HepG2 (cell line): ENCODE data around the gene PTK7. TPM values are rescaled to one million over a fixed set of nuclear protein-coding genes. Genes with fewer than 3 reads are reported as not detected.

ENCODE experiments used
- ATAC-seq: fragments of 200-7000 bp; cut with Tn5 transposase; 3 replicates; pipeline ENCODE4 v1.9.1; 2020; ENCODE audit warnings: mild to moderate bottlenecking, moderate library complexity
- BruUV-seq: library from RNA; stranded (reverse); fragments of 400-500 nt; replicated peaks from 2 replicates; lab custom pipeline; 2021; lab: Mats Ljungman, UMichigan
- CTCF ChIA-PET: fragments of 300-600 bp; formaldehyde crosslinking; extraction: SDS; loops from one replicate; lab custom pipeline; 2021; ENCODE audit warnings: low total read pairs, inconsistent platforms, low intra/inter-chr PET ratio; lab: Yijun Ruan, JAX
- POLR2A ChIA-PET: fragments of 350-600 bp; sonication (Branson Sonifier 250); formaldehyde crosslinking; loops from one replicate; lab custom pipeline; 2020; ENCODE audit warnings: antibody characterized with exemption, inconsistent platforms; lab: Yijun Ruan, JAX
- DNase-seq: peaks from one replicate; pipeline ENCODE4 v3.0.0-alpha.2; 2015; ENCODE audit warnings: low spot score
- FAIRE-seq: peaks from 3 replicates; lab custom pipeline; 2011; peaks lifted over from hg19 to GRCh38; lab: Jason Lieb, UNC
- H2AFZ ChIP-seq: one replicate; pipeline ENCODE4 v1.6.1; 2011; ENCODE audit warnings: low read length, inconsistent platforms
- H3K27ac ChIP-seq: fragments of 300-600 bp; 3 replicates; pipeline ENCODE4 v1.8.0; 2011; ENCODE audit warnings: mixed run types, mild to moderate bottlenecking, mixed read lengths, low read length, inconsistent platforms; ENCODE audit not compliant: insufficient read depth; ENCODE audit errors: extremely low read length
- H3K27me3 ChIP-seq, 2 experiments: fragments of 200-600 bp in 1 of 2; 2 replicates in 1 of 2; 3 replicates in 1 of 2; pipeline versions ENCODE4 v1.6.0 to v1.8.0; 2011; ENCODE audit warnings: low read length in 2 of 2, mild to moderate bottlenecking in 2 of 2, moderate library complexity in 2 of 2, inconsistent platforms in 1 of 2; ENCODE audit not compliant: insufficient read depth in 2 of 2, control insufficient read depth in 1 of 2
- H3K36me3 ChIP-seq, 2 experiments: fragments of 200-600 bp in 1 of 2; replicated peaks in 1 of 2; 2 replicates in 1 of 2; 3 replicates in 1 of 2; pipeline versions ENCODE4 v1.5.1 to v1.8.0; 2011; ENCODE audit warnings: low read length in 2 of 2, inconsistent platforms in 1 of 2; ENCODE audit not compliant: insufficient read depth in 2 of 2, control insufficient read depth in 1 of 2
- H3K4me1 ChIP-seq: 2 replicates; pipeline ENCODE4 v1.5.1; 2012; ENCODE audit warnings: low read length, inconsistent platforms; ENCODE audit not compliant: insufficient read depth
- H3K4me2 ChIP-seq: 2 replicates; pipeline ENCODE4 v1.6.0; 2011; ENCODE audit warnings: low read depth, low read length, inconsistent platforms
- H3K4me3 ChIP-seq, 3 experiments: fragments of 200-600 bp in 1 of 3; sonication (generic), shearing (Covaris generic) in 1 of 3; replicated peaks in 1 of 3; 2 replicates each; pipeline ENCODE4 v1.5.1; 2011 to 2016; ENCODE audit warnings: low read length in 3 of 3, inconsistent platforms in 2 of 3, low read depth in 2 of 3, mild to moderate bottlenecking in 2 of 3, control low read depth in 1 of 3, mixed read lengths in 1 of 3; ENCODE audit not compliant: insufficient read depth in 1 of 3
- H3K79me2 ChIP-seq: one replicate; pipeline ENCODE4 v1.6.1; 2011; ENCODE audit warnings: low read length, inconsistent platforms; ENCODE audit not compliant: insufficient read depth
- H3K9ac ChIP-seq: 2 replicates; pipeline ENCODE4 v1.6.0; 2011; ENCODE audit warnings: mild to moderate bottlenecking, low read depth, low read length, inconsistent platforms; ENCODE audit not compliant: insufficient read depth
- H3K9me3 ChIP-seq: 2 replicates; pipeline ENCODE4 v1.5.1; 2012; ENCODE audit warnings: mild to moderate bottlenecking, low read length
- H4K20me1 ChIP-seq: 2 replicates; pipeline ENCODE4 v1.6.0; 2011; ENCODE audit warnings: inconsistent platforms, mild to moderate bottlenecking, low read length, moderate library complexity; ENCODE audit not compliant: insufficient read depth
- CBFB ChIP-seq: sonication (generic); formaldehyde crosslinking; IDR thresholded peaks from 2 replicates; pipeline ENCODE4 v1.4.0; 2020; ENCODE audit warnings: missing genetic modification reagents
- CBX2 ChIP-seq, 2 experiments: fragments of 200-600 bp in 1 of 2; sonication (generic); formaldehyde crosslinking in 1 of 2; IDR thresholded peaks; 2 replicates each; pipeline versions ENCODE4 v1.7.0 to v1.8.1; 2018 to 2022; ENCODE audit warnings: low read depth in 2 of 2, low read length in 1 of 2, mild to moderate bottlenecking in 1 of 2, missing genetic modification reagents in 1 of 2
- ELF4 ChIP-seq: sonication (generic); formaldehyde crosslinking; IDR thresholded peaks from 2 replicates; pipeline ENCODE4 v1.5.0; 2020; ENCODE audit warnings: missing genetic modification reagents, mild to moderate bottlenecking, moderate library complexity, borderline replicate concordance
- MAFG ChIP-seq: sonication (generic); formaldehyde crosslinking; IDR thresholded peaks from 2 replicates; pipeline ENCODE4 v1.5.1; 2020; ENCODE audit warnings: mild to moderate bottlenecking, missing genetic modification reagents
- NFIC ChIP-seq: IDR thresholded peaks from 2 replicates; pipeline ENCODE4 v1.6.1; 2012; ENCODE audit warnings: mild to moderate bottlenecking, low read length, inconsistent platforms
- RAD21 ChIP-seq: fragments of 450-650 bp; formaldehyde crosslinking; IDR thresholded peaks from 2 replicates; pipeline ENCODE4 v1.5.0; 2020; ENCODE audit warnings: mild to moderate bottlenecking
- RBM39 ChIP-seq: fragments of 200-400 bp; formaldehyde crosslinking; IDR thresholded peaks from one replicate; pipeline ENCODE4 v1.6.1; 2018; ENCODE audit warnings: antibody characterized with exemption, mild to moderate bottlenecking, low read depth, low read length; ENCODE audit not compliant: poor library complexity, severe bottlenecking
- TAF1 ChIP-seq: sonication (generic); formaldehyde crosslinking; IDR thresholded peaks from 2 replicates; pipeline ENCODE4 v1.4.0; 2020; ENCODE audit warnings: missing genetic modification reagents
- TCF7L2 ChIP-seq: IDR thresholded peaks from 2 replicates; pipeline ENCODE4 v1.6.1; 2011; ENCODE audit warnings: mild to moderate bottlenecking, low read depth, low read length, moderate library complexity
- ZBTB42 ChIP-seq: sonication (generic); formaldehyde crosslinking; IDR thresholded peaks from 2 replicates; pipeline ENCODE4 v1.5.0; 2020; ENCODE audit warnings: mild to moderate bottlenecking, missing genetic modification reagents
- ZNF274 ChIP-seq: sonication (generic); formaldehyde crosslinking; IDR thresholded peaks from 2 replicates; pipeline ENCODE4 v1.5.1; 2020; ENCODE audit warnings: mild to moderate bottlenecking, missing genetic modification reagents
- ZNF281 ChIP-seq: sonication (generic); formaldehyde crosslinking; IDR thresholded peaks from 2 replicates; pipeline ENCODE4 v1.4.0; 2020; ENCODE audit warnings: missing genetic modification reagents, borderline replicate concordance
- ZNF3 ChIP-seq: IDR thresholded peaks from 2 replicates; pipeline ENCODE4 v1.7.0; 2017; ENCODE audit warnings: inconsistent platforms
- ZNF430 ChIP-seq: sonication (generic); formaldehyde crosslinking; IDR thresholded peaks from 2 replicates; pipeline ENCODE4 v1.9.0; 2021; ENCODE audit warnings: mild to moderate bottlenecking, missing genetic modification reagents
- ZNF816 ChIP-seq: sonication (generic); formaldehyde crosslinking; IDR thresholded peaks from 2 replicates; pipeline ENCODE4 v1.8.0; 2022; ENCODE audit warnings: missing genetic modification reagents, mild to moderate bottlenecking, borderline replicate concordance
- WGBS: methylation state at CpG from one replicate; pipeline ENCODE4 v1.1.6; 2017; ENCODE audit warnings: low lambda C conversion rate; 5-methylcytosine and 5-hydroxymethylcytosine counted together
- in situ Hi-C: cut with HindIII; loops from 2 replicates; pipeline ENCODE4 v1.10.0; 2017; ENCODE audit warnings: low pct_unique_long_range_greater_than_20kb; ENCODE audit not compliant: extremely low pct_ligation_motif_present
- intact Hi-C: fragments of 100-400 bp; cut with micrococcal nuclease; formaldehyde crosslinking; loops from one replicate; pipeline ENCODE4 v1.10.0; 2022; ENCODE audit not compliant: unreplicated experiment
- polyA plus RNA-seq, 8 experiments: library from polyadenylated mRNA; depleted of rRNA in 3 of 8; stranded (reverse) in 7 of 8; unstranded in 1 of 8; fragments of >200 nt; fragmentation: Illumina TruSeq in 4 of 8; extraction: Trizol in 4 of 8; gene quantifications; 2 replicates each; pipeline versions ENCODE4 v1.2.1 to v1.2.3, GENCODE V29; 2011 to 2016; ENCODE audit warnings: low read depth in 4 of 8, missing spikeins in 1 of 8, mixed read lengths in 1 of 8; ENCODE audit not compliant: insufficient read depth in 1 of 8
- total RNA-seq, 5 experiments: library from RNA; depleted of rRNA; stranded (reverse); fragments of >200 nt; fragmentation: Illumina TruSeq; extraction: Trizol; gene quantifications; 2 replicates each; pipeline ENCODE4 v1.2.3, GENCODE V29; 2016; ENCODE audit warnings: low read depth in 1 of 5
- TF ChIP-seq, protein P1 (sequence below): sonication (generic); formaldehyde crosslinking; IDR thresholded peaks from 2 replicates; pipeline ENCODE4 v1.5.0; 2020; ENCODE audit warnings: missing genetic modification reagents, mild to moderate bottlenecking, borderline replicate concordance

The PTK7 gene
- total and polyA plus RNA-seq, 2 of the 13 experiments (the other 11 are each of a cell fraction or from before 2014, with no cell fraction given): 98.5 to 99.8 TPM

DNA sequence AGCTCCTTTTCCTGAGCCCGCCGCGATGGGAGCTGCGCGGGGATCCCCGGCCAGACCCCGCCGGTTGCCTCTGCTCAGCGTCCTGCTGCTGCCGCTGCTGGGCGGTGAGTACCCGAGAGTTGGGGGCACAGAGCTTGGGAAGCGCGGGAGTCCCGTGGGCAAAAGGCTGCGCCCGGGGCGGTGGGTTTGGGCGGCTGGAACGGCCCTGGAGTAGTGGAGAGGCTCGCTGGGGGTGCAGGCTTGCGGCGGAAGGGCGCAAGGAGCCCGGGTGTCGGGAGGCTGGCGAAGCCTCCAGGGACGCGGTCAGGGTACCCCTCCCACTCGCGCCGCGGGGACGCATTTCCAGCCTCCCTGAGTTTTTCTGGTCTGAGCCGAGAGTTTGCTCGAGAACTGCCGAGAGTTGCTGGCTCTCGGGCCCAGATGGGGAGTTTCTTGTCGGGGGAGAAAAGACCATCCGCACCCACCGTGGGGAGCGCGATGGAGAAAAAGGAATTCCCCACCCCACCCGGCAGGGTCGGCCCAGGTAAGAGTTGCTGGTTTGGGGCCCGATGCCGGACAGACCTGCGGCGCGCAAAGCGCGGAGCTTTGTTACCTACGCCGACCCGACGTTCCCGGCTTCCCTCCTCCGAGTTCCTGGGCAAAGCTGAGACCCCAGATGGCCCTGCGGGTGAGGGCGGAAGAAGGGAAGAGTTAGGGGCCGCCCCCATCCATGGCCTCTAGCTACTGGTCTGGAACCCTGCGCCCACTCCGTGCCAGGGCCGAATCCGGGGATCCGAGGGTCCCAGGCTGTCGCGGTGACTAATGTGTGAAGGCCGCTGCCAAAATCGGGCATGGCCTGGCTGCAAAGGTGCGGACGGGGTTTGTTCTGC lies 584 bp downstream of the PTK7 start:
- Histone ChIP-seq H3K27ac (peak overlapping the region; percentile 84), H3K4me2 (peak overlapping the region; percentile 94), H3K4me3 (peak overlapping the region; percentile 99 to 100 (median 100)), H3K9ac (peak overlapping the region; percentile 91), H4K20me1 (peaks cover 8% of the 10 kb centered on the region; the same call in 1 of the 2 replicates), H3K27me3 (no peaks in the 10 kb centered on the region; a peak in 1 of 5 replicates), H3K36me3 (peaks cover 5 to 13% of the 10 kb centered on the region in 2 experiments; a peak in 4 of 5 replicates), H3K4me1 (peaks cover 50% of the 10 kb centered on the region), H2AFZ (no peak overlapping the region), H3K79me2 (peaks cover 49% of the 10 kb centered on the region), H3K9me3 (no peaks in the 10 kb centered on the region)
- in situ Hi-C loops: loop anchor here (5.0 to 10.0 kb wide), 2 partner anchors 48 to 66 kb away; no protein-coding TSS in a partner anchor
- ChIA-PET POLR2A (interaction anchor here (0.6 to 4.2 kb wide), 23 partner anchors 12 to 559 kb away, joined by 3 to 103 read pairs (median 4); partner anchors contain the start of genes ABCC10, CUL7, CUL9 and KLC4), CTCF (no interaction called here)
- FAIRE-seq: no peak
- under 1% methylated on average over 24 of the region's 72 CpGs for WGBS
- TSS peak; percentile 86 for BruUV-seq
- peak; percentile 57 for ATAC-seq
- intact Hi-C loops: loop anchor here (2.0 kb wide), 1 partner anchor 18 kb away; the partner anchor contains the start of genes KLC4 and MRPL2
- peak; percentile 50 for DNase-seq
- TF ChIP-seq ZNF430 (CRISPR knock-in tag) (no peak; the same call in 1 of the 2 replicates), ZNF3 (no peak; the same call in 1 of the 2 replicates), CBFB (CRISPR knock-in tag) (no peak), ELF4 (CRISPR knock-in tag) (no peak), ZNF274 (CRISPR knock-in tag) (no peak), MAFG (CRISPR knock-in tag) (no peak), RAD21 (CRISPR knock-in tag) (peak; percentile 45; the same call in 1 of the 2 replicates), RBM39 (peak; percentile 37), ZNF281 (CRISPR knock-in tag) (no peak), CBX2 (IDR thresholded peaks at IDR 0.05; ENCODE audit: low read depth, low read length) (no peak), CBX2 (CRISPR knock-in tag; IDR thresholded peaks at IDR 0.05; ENCODE audit: low read depth) (no peak), NFIC (no peak), ZBTB42 (CRISPR knock-in tag) (no peak), ZNF816 (CRISPR knock-in tag) (peak; percentile 59; the same call in 1 of the 2 replicates), TCF7L2 (no peak), TAF1 (peak; percentile 40; the same call in 1 of the 2 replicates)
- TF ChIP-seq, protein P1, sequence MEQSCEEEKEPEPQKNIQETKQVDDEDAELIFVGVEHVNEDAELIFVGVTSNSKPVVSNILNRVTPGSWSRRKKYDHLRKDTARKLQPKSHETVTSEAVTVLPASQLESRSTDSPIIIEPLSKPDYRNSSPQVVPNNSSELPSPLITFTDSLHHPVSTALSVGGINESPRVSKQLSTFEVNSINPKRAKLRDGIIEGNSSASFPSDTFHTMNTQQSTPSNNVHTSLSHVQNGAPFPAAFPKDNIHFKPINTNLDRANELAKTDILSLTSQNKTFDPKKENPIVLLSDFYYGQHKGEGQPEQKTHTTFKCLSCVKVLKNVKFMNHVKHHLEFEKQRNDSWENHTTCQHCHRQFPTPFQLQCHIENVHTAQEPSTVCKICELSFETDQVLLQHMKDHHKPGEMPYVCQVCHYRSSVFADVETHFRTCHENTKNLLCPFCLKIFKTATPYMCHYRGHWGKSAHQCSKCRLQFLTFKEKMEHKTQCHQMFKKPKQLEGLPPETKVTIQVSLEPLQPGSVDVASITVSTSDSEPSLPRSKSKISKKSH (CRISPR knock-in tag): peak; percentile 42; the same call in 1 of the 2 replicates
